D721Med (cell line): ENCODE results near the gene ERFE.

Experiments
- DNase-seq: peaks from one replicate; pipeline ENCODE4 v3.0.0; 2011; ENCODE audit warnings: low spot score; ENCODE audit not compliant: insufficient read length
- FAIRE-seq: peaks from 2 replicates; lab custom pipeline; 2011; peaks lifted over from hg19 to GRCh38; lab: Jason Lieb, UNC
- CTCF ChIP-seq: IDR thresholded peaks from 2 replicates; pipeline ENCODE4 v1.5.1; 2012; ENCODE audit warnings: mild to moderate bottlenecking, control low read depth; ENCODE audit not compliant: insufficient read depth; ENCODE audit errors: missing control alignments

ERFE gene

GRCh38 chr2:238127165-238128060, 31.4 kb upstream of the ERFE start:
- TF ChIP-seq CTCF = no peak
- no peak for FAIRE-seq
- no peak for DNase-seq

GRCh38 chr2:238128061-238128440, 30.7 kb upstream of the ERFE start:
- FAIRE-seq (no peak), DNase-seq (no peak)
- TF ChIP-seq CTCF = no peak

- TF ChIP-seq CTCF = no peak
- DNase-seq (no peak), FAIRE-seq (no peak)
Measured at GRCh38 chr2:238128534-238129001, 30.2 kb upstream of the ERFE start.

- TF ChIP-seq CTCF = no peak
- DNase-seq = no peak
- FAIRE-seq = no peak
Measured at GRCh38 chr2:238129166-238130010, 29.4 kb upstream of the ERFE start.

- FAIRE-seq = no peak
- no peak for TF ChIP-seq CTCF
- no peak for DNase-seq
Measured at GRCh38 chr2:238130111-238130695, 28.6 kb upstream of the ERFE start.

GRCh38 chr2:238130696-238131628, 27.8 kb upstream of the ERFE start:
- no peak for TF ChIP-seq CTCF
- FAIRE-seq (no peak), DNase-seq (no peak)
